Bone marrow (tissue), 2 donors: Measurements from ENCODE around the gene RGR.
A peak's percentile ranks its signal among the peaks of the same experiment; 100 is the strongest.

Experiments used
- DNase-seq, 2 donors: peaks; one replicate each; lab custom pipeline; 2025; lab: John Stamatoyannopoulos, UW

The RGR gene

DNA sequence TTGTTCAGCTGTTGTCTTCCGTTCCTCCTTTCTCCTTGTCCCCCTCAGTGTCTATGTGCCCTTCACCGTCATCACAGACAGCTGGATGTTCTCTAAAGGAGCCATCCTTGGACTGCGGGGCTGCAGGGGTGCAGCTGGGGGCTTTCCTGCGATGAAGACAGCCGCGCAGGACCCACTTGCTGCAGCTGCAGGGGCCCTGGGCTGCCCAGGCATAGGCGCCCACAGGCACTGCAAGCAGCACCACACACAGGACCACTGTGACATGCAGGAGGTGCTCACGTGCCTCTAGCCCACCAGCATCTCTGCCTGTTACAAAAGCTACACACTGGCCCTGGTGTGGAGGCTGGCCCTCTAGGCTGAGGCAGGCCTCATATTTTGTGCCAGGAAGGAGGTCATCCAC, 22.9 kb upstream of the RGR start:
- DNase-seq, result no peak

DNA sequence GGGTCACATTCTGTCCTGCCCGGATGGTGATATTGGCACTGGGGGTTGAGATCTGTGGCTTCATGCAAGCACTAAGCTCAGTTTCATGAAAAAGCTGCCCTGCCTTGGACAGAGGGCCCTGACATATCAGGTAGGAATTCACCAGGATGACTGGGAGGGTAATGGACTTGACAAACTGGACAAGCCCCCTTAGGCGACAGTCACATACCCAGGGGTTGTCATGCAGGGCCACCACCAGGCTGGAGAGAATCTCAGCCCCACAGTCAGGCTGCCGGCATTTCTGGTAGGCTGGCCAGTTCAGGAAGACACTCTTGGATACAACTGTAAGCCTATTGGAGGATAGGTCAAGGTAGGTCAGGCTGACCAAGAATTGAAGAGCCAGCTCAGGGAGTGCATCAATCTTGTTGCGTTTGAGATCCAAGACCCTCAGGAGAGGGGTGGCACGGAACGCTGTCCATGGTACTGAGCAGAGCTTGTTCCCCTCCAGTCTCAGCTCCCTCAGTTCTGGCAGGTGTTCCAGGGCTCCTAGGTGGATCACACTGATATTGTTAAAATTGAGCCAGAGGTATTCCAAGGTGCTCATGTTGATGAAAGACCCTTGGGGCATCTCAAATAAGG, 20.3 kb upstream of the RGR start:
- DNase-seq, result no peak

DNA sequence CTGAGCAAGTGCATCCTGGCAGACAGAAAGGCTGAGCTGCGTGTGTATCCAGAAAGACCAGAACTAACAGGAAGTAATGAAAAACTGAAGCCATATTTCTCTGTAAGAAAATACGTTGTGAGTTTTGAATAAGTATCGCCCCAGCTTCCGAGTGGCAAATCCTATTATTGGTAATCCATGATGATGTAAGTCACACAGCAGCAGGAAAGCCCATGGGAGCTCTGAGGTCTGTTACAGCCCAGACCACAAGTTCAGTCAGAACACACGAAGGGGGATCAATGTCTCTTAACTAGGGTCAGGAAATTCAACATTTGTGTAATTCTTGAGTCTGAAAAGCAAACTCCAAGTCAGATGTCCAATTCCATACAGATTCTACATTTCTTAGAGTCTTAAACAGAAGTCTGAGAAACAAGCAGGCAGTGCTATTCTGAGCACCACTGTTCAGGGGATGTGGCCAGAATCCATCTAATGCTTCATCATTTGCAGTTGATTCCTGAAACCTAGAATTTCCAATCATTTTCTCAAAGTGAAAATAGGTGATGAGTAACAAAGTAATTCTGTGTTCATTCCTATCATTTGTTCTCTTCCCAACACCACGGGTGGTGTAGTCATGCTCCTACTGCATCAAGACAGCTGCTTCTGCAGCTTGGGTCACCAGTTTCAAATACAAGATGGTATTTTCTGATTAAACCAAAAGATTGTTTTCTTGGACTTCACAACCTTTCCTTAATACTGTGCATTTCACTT, 19.3 kb upstream of the RGR start, which contains the start of gene LRIT2:
Gene LRIT2 (minus strand): TSS at position 118 of the 747 bp plus-strand sequence. CDS start 24 bp downstream, at position 94.
- no peak for DNase-seq

DNA sequence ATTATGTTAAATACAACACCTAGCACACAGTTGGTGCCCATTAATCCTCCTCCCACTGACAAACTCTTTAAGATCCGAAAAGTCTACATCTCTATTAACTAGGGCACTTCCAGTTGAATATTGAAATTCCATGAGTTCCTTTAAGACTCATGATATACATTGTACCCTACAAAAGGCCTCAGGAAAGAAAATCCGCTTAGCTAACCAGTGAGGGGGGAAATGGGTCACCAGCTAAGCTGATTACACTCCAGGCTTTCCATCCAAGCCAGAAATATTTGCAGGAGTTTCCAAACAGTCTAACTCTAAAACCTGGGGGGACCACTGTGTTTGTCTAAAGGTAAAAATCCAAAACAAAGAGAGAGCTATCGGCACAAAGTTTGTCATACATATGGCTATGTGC, 18.2 kb upstream of the RGR start:
- DNase-seq, result no peak

DNA sequence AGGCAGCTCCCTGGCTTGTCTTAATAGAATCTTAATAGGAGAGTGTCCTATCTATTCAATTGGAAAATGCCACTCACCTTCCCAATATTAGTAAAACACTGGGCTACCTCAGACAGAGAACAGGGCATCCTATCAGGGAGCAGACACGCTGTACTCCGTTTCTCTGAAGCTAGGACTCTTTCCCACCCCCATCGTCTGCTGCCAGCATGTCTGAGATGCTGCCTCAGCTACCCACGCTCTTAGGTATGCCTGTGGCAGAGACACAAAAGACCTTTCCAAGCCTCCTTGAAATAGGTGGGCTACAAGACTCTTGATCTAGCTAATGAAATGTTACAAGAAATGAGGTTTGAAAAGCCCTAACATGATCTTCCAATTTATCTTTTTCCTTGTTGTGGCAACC, 17.0 kb upstream of the RGR start:
- no peak for DNase-seq

DNA sequence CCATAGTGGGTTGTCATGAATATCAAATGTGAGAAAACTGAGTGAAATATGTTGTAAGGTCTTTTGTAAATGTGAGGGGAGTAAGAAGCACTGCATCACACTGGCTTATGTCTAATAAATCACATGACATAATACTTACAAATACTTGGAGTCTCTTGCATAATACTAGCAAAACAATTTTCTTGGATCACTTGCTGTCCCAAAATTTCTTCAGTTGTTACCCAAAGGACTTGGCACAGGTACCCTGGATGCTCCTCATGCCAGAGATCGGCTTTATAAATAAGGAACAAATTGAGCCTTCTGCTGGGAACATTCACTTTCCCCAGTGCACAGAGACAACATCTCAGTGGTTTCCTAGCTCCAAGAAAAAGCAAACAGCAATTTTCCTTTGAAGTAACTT, 14.5 kb upstream of the RGR start:
- DNase-seq, result no peak

DNA sequence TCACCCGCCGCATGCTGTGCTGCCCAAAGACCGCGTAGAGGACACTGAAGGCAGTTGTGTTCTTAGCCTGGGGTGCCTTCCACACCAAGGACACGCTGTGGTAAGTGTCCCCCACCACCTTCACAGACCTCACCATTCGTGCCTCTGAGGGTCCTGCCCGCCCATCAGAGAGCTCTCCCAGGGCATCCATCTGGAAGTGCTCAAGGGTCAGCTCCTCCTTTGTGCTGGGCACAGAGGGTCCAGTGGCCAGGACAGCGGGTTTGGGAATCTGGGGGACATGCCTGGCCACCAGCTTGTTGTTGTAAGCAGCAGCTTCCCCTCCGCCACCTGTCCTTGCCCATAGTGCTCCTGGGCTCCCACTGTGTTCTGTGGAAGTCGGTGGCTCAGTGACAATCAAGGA, 12.5 kb upstream of the RGR start:
- DNase-seq, result no peak

DNA sequence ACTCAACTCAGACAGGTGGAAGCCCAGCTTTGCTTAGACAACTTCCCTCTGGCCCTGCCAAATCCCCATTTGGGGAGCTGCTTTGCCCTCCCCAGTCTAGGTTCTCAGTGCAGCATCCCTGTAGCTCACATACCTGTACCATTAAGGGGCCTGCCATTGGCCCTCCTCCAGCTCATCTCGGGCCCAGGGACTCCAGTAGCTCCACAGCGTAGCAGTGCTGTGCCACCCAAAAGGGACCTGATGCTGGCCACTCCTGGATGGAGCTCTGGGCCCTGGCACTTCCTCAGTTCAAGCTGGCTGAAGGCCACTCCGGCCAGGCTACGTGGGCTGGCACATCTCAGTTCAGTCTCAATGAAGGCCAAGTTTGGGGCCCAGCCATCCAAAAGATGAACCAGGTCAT, 10.9 kb upstream of the RGR start:
- DNase-seq, result no peak

DNA sequence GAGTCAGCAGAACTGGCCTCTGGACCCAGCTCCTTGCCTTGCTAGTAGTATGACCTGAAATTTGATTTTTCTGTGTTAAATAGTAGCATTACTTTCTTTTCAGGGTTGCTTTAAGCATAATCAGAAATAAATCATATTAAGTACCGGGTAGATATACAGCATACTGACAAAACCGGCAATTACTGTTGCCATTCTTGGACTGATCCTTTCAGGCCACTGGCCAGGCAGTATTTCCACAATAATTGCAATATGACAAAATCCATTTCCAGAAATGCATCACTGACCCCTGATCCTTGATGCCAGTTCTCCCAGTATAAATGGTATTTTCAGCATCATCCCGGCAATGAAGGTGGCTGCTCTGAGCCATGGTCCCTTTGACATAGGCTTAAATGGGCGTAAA, 10.4 kb upstream of the RGR start:
- no peak for DNase-seq

DNA sequence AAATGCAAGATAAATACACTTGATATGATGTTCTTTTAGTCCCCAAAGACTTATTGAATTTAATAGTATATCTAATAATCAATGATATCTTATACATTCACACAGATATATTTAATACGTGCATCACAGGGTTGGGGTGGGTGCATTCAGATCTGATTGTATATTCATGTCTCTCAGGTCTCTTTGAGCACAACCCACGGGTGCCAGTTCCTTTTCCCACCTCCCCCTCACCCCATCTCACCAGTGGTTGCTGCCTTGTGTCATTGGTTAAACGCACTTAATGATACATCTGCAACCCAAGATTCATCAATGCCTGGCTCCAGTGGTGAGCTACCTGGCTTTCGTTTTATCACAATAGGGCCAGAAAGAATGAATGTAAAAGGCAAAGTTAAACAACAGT, 9.8 kb upstream of the RGR start:
- DNase-seq, result no peak

DNA sequence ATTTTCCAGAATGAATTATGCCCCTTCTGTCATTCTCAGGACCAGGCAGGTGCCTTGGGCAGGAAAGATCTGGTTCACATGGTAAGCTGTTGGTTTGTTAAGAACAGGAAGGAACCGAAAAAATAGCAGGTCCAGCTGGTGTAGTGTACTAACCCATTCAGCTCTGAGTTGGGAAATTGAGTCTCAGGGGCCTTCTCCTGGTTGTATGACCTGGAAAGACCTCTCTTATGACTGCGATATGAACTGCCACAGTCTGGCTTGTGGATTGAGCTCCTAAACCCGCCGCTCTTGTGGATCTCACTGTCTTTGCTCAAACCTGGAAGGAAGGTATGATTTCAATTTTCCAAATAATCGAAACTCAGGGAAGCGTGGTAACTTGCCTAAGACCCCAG, 8.1 kb upstream of the RGR start:
- DNase-seq, result no peak

DNA sequence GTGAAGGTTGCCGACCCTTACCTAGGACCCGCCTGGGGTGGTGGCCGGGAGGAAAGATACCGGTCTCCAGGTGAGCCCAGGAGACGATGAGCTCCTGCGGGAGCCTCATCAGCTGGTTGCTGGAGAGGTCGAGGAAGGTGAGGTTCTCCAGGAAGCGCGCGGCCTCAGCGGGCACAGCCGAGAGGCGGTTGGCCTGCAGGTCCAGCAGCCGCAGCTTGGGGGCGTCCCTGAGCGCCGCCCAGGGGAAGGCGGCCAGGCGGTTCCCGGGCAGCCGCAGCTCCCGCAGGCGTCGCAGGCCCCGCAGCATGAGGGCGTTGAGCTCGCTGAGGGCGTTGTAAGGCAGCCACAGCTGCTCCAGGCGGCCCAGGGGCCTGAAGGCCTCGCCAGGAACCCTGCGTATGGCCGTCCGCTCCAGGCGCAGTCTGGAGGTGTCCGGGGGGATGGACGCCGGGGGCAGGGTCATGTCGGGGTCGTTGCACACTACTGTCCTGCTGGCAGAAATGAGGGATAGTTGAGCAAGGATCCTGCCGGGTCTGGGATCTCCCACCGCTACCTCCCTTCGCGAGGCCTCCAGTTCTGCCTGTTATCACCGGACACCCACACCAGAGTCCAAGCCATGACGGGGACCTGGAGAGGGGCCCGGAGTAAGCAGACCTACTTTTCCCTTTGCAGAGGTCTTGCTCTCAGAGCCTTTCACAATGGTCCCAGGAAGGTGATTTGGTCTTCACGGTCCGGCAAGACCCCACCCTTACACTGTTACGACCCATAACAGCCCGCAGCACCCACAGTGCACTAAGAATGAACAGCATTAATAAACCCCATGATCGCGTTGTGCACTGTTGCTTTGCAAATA, 7.4 kb upstream of the RGR start:
- no peak for DNase-seq

DNA sequence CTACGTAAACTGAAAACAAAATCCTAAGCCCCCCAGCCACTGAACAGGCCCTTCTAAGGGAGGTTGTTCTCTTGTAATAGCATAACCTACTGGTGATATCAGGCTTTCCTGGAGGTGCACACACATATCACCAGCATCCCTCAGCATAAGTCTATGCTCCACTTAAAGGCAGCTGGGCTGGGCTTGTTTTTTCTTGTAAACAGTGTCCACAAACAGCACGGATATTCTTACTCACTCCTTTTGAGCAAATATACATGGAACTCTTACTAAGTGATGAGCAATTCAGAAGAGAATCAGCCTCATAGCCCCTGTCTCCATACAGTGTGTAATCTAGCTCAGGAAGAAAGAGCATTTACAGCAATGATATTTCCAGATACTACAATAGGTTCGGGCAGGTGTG, 5.9 kb upstream of the RGR start:
- no peak for DNase-seq

DNA sequence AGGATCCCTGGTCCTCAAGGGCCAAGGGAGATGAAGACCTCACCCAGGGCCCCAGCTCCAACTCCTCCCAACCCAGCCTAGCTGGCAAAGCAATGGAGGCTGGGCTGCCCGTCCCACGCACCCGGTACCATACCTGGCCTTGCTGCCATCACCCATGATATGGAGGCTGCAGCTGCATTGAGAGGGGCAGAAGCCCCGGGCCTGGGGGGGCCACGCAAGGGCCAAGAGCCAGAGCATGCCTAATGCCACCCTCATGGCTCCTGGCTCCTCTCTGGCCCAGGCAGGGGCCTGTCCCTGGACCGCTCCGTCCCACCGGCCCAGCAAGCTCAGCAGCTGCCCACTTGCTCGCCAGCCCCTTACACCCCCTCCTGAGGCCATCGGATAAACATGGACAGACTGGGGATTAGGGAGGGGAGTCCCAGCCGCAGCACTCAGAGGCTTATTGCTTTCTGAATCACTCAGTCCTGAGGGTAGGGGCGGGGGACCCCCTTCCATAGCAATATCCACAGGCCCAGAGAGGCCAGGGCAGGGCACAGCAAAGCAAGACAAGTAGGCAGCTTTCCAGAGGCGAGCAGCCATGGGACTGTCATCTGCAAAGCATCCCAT, 3.6 kb upstream of the RGR start, which contains the start of gene LRIT1:
Gene LRIT1 (minus strand): TSS at position 362 of the 606 bp plus-strand sequence. CDS start 107 bp downstream, at position 255.
- DNase-seq, result no peak

DNA sequence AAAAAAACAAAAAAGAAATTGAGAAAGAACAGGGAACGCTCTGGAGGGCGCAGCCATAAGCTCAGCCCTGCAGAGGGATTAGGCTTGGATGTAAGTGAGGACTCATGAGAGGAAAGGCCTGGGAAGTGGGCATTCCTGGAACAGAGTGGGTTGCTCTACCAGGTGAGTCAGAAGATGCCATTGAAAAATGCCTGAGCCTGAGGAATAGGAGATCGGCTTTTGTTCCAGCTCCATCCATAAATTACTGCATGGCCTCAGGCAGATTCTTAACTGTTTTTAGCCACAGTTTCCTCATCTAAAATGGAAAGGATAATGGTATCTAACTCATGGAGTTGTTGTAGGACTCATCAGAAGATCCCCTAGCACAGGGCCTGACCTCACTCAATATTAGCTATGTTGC, 1.1 kb upstream of the RGR start:
- DNase-seq, result no peak

DNA sequence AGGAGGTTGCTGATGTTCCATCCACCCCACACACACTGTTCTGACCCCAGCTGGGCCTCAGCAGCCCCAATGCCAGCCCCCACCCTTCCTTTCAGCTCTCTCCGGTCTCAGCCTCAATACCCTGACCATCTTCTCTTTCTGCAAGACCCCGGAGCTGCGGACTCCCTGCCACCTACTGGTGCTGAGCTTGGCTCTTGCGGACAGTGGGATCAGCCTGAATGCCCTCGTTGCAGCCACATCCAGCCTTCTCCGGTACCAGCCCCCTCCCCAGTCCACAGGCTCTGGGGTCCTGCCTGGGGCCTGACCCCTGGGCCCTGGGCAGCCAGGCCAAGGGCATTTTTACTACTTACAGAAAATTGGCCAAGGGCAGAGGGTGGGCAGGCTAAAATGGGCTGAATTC, 2.6 kb downstream of the RGR start:
- no peak for DNase-seq

DNA sequence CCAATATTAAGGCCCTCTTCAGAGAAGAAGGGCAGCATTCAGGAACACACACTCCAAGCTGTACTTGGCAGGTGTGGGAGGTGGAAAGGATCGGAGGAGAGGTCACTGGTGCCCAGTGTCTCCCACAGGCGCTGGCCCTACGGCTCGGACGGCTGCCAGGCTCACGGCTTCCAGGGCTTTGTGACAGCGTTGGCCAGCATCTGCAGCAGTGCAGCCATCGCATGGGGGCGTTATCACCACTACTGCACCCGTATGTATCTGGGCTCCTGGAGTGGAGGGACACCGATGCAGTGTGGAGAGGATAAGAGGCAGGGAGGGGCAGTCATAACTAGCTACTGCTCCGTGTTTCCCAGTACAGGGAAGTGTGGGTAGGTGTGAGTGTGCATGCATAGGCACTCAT, 3.9 kb downstream of the RGR start:
- no peak for DNase-seq

DNA sequence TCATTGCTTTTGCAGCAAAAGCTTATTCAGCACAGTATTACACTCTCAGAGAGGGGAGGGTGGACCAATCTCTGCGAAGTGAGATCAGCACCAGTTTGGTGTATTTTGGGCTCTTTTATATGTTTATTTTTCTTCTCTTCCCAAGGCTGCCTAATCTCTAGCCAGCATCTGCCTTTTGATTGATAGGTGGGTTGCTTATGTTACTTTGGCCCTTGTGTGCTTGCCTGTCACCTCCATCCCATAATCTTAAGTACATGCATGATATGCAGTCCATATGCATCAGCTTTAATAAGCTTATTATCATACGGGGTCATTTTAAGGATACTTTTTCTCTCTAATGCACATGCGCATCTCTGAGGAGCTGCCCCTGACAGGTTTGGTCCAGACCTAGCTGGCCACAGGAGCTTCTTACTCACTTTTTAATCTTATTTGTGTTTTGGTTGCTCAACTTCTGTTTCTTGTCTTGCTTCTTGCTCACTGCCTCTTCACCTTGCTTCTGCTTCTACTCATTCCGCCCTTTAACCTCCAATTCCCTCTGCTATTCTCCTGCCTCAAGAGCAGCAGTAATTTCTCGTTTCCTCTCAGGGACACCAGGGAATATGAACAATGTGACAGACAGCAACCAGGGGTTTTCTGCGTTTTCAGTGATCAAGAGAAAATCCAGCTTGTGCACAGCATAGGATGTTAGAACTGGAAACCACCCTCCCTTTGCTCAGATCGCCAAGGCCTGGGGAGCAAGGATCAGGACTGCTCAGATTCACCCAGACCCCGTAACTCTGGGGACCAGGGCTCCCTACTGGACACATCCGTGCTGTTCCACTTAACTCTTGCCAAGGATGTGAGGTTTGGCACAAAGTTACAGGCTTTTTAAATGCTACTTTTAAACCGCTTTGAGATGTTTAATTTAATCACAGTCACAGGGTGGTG, 10.0 kb downstream of the RGR start:
- DNase-seq, result no peak

DNA sequence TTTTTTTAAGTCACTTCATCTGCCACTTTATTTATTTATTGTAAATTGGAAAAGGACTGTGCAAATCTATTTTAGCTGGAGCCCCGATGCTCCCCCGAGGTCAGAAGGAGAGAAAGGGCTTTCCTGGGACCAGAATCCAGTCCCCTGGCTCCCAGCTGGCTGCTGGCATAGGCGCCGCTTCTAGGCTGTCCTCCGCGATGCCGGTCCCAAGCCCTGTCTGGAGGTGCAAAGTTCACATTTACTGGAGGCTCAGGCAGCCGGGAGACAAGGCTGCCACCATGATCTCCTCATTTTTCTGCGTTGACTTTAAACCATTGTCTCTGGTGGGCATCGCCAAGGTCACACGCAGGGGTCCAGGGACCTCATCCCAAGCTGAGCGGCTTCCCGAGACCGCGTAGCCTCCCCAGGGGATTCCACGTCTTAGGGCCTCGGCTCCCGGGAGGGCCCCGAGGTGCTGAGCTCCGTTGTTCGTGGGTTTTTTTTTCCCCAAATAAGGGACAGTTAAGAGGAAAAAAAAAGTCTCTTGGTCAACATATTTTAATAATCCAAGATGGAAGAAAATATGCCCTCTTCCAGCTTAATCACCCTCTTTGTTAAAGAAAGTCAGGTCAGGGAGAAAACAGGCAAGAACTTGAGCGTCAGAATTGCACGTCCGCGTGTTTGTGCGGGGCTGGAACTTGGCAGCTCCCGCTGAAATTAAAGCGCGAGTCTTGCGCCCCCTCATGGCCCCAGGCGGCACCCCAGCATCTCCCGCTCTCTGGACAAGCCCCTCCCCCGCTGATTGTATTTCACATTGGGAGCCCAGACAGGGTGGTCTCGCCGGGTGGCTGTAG, 11.9 kb downstream of the RGR start:
- peak in 1 of 2 donors; percentile 20 for DNase-seq

DNA sequence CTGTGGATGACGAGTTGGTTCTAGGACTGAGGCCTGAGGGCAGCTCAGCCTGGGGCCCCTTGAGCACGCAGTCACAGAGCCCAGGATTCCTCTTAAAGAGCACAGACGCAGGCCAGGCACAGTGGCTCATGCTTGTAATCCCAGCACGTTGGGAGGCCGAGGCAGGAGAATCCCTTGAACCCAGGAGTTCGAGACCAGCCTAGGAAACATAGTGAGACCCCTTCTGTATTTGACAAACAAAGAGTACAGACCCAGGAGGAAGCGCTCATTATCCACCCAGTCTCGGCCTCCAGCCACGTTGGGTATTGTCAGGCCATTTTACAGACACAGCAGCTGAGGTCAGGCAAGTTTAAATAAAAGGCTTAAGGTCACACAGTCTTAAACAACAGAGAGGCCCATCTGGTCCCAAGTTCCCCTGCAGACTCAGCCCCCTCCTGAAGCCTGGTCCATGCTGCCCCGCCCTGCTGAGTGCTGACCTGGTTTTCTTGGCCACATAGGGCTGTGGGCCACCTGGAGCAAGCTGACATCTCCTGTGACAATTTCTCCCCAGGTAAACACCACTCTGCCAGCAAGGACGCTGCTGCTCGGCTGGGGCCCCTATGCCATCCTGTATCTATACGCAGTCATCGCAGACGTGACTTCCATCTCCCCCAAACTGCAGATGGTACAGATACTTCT, 12.6 kb downstream of the RGR start:
- no peak for DNase-seq
